Stimulated activated CD4-positive, alpha-beta T cell treated with anti-CD3 and anti-CD28 coated beads, TNF-alpha, amount 100 ng/mL, for 48 hours (primary cell): ENCODE results near the gene AATK.
"Not testable (repeated sequence)": the region's sequence is repeated elsewhere in the genome, so short reads cannot be mapped to it uniquely, and the experiment has no call there.

Source experiments
- DNase-seq, 3 donors: peaks; one replicate each; pipeline ENCODE4 v3.0.0-alpha.2; 2020; ENCODE audit warnings: low read depth in 3 of 3

Gene AATK

DNA sequence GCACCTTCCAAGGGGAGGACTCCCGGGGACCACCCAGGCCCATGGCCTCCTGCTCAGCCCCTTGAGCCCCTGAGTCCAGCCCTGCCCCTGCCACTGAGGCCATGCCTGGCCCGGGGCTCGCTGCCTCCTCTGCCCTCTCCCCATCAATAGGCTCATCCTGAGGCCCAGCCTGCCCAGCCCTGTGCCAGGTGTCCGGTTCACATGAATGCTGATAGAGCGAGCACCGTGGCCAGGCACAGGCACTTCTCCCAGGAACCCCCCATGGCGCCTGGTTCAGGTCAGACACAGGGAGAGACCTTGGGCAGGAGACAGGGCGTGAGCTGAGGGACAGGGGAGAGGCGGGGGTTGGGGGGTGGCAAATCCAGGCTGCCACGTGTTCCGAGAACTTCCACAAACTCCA lies 3.5 kb downstream of the AATK start:
- no peak for DNase-seq

DNA sequence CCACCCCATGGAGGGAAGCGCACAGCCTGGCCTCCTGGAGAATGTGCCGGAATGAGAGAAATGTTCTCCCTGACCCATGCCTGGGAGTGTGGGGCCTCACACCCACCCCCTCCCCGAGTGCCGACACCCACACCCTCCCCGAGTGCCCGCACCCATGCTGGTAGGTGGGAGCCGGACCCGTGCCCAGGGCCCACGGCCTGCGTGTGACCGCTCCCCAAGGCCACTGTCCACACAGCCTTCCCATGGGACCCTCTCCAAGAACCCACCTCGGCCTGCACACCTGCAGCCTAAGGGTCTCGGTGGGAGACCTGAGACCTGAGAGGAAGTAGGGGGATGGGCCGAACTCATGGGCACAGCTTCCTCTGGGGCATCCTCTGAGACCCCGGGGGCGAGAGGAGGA lies 4.0 kb downstream of the AATK start:
- DNase-seq, result no peak

DNA sequence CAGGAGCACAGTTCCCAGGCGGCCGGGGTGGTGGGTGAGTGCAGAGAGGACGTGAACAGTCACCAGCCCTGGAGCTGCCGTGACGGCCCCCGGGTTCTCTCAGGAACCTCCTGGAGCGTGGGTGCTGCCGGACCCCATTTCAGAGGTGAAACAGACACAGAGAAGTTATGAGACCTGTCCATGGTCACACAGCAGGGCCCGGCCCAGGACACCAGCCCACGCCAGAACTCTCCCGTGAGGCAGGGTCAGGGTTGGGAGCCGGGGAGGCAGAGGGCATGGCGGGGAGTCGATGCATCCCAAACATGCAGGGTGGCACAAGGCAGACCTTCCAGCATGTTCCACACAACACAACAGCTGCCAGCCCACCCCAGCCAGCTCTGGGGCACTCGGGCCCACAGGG lies 4.5 kb downstream of the AATK start:
- DNase-seq, result no peak

DNA sequence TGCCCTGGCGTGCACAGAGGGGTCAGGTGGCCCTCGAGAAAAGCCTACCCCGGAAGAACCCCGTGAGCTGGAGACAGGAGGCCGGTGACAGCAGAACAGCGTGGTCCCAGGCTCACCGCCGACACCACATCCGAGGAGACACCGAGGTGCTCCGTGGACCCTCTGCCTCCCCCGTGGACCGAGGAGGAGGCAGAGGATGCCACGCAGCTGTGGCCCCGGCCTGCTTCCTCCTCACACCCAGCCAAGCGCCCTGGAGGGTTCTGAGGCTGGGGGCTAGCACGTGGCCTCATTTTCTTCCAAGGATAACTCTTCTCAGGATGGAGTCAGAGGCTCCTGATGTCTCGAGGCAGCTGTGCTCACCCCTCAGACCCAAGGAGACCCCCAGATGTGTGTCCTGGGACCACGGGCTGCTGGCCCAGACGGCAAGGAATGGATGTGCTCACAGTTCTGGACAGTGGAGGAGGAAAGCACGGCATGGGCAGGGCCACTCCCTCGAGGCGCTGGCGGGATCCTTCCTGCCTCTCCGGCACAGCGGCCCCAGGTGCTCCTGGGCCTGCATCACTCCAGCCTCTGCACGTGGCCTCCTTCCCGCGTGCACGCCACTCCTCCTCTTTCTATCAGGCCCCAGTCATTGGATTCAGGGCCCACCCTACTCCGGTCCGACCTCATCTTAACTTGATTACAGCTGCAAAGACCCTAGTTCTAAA lies 5.1 kb downstream of the AATK start:
- DNase-seq, result no peak

DNA sequence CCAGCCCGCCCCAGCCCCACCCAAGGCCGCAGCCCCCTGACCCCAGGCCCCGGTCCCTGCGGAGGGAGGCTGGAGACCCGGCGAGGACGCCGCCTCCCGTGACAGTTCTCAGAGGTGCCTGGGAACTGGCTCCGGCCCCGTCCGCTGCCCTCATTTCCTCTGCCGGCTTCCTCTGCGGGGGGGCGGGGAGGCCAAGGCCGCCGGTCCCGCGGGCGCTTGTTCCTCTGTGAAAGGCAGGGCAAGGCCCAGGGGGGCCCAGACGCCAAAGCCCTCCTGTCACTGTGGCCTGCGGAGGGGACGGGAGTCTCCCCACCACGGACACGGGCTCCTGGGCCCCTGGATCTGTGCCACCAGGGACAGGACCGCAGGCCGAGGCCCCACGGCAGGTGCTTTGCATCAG lies 5.7 kb downstream of the AATK start:
- no peak for DNase-seq

DNA sequence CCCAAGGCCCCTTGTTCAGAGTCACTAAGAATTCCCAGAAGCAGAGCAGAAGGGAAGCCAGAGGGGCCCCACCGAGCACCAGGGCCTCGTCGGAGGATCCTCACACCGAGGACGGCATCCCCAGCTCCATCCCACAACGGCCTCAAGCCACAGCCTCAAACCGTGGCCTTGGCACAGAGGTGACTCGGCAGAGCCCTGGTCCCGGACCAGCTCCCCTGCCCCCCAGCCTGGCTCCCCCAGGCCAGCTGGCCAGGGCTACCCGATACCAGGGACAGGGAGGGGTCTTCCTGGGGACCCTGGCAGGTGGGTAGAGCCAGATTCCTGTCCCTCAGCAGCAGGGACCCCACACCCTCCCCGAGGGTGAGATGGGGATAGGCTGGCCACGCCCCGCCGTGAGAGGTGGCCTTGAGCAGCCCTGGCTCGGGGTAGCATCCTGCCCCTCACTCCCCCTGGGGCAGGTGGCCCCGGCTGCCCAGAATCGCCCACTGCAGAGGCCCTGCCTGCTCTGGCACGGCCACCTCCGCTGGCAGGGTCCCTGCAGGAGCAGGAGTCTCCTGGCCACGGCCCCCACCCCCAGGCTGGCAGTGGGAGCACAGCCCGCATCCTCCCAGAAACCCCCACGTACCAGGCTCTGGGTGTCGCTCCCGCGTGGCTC lies 6.3 kb downstream of the AATK start:
- DNase-seq, result no peak

DNA sequence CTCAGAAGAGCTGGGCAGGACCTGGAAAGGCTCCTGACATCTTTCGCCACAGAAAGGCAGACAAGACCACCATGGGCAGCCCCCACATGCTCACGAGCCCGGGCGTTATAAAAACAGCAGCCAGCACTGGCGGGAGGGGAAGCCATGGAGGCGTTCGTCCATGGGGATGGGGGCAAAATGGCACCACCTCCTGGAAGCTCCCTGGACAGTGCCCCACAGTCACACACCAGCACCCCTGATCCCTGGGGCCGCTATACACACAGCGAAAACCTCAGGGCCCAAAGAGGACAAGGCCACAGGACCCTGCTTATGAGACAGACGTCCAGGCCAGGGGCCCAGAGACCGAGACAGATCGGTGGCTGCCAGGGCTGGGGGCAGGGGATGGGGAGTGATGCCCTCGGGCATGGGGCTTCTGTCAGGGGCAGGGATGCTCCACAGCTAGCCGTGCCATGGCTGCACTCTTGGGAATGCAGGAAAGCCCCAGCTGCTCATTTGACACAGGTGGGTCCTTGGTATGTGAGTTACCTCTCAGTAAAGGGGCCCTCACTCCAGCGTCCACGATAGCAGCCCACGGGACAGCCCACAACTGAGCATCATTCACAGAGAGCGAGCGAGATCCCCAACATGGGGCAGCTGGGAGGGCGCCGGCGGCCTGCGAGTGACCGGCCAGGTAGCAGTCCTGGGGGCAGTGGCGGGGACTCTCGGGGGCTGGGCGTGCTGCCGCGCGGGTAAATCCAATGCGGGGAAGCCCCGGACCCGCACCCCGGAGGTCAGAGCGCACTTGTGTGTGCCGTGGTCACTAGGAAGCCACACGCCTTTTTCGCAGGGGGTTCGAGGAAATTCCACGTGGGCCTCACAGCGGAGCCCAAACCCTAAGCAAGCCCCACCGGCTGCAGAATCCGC lies 7.1 kb downstream of the AATK start:
- DNase-seq, result no peak

DNA sequence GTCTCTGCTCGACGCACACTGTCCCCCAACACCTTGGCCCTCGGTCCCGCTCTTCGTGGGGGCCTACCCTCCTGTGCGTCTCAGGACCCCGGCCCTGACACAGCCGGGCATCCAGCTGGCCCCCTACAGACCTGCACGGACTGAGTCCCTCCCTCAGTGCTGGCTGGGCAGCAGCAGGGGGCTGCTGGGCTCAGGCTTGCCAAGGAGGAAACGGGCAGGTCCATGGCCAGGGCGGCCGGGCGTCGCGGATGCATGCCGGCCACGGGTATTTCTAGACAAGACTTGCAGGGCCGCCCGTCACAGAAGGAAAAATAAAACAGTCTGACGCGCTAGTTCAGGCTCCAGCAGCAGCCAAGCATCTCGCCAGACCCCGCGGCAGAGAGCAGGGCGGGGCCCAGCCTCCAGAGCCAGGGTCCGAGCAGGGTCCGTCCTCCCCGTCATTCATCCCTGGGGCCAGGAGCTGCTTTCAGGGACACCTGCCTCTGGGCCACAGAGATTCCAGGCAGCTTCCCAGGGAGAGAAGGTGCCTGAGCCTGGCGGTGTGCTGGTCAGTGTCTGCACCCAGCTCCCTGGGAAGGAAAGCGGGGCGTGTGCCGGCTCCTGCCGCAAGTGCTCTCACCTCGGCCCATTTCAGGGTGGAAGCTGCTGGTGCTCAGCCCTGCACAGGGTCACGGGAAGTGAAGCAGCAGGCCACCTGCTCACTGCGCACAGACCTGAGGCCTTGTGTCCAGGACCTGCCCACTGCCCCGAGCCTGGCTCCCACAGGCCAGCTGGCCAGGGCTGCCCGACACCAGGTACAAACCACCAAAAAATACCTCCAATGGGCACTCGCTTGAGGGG lies 8.0 kb downstream of the AATK start:
- no peak for DNase-seq

DNA sequence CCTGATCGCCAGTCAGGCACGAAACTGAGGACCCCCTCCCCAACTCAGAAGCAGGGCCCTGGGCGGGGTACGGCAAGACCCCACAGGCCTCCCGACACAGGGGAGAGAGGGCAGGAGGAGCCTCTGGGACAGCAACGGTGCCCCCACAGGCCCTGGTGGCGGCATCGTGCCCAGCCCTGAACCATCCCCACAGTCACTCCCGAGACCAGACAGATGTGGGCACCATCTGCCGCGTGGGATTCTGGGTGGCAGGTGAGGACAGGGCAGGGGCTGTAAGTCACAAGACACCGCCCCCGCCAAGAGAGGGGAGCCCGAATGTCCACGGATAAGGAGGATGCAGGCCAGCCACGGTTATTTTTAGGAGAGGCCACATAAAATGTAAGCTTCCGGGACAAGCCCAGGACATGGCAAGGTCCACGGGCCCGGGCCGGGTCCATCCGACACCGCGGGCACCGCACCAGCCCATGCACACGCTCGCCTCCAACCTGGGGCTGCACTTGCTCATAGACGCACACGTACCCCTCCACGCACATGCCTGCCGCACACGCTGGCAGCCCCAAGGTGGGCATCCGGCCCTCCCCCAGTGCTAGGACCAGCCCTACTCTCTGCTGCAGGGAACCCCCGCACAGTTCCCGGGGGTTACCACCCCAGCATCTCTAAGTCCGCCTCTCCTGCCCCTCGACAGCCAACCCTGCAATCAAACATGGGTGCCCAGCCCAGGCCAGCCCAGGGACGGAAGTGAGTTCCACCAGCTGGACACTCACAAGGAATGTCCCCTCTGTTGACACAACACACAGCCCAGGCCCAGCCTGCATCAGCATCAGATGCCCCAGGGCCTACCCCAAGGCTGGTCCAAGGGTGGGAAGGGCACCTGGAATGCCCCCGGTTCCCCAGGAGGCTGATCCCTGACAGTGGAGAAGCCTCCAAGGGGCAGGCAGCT lies 8.9 kb downstream of the AATK start:
- DNase-seq, result no peak

DNA sequence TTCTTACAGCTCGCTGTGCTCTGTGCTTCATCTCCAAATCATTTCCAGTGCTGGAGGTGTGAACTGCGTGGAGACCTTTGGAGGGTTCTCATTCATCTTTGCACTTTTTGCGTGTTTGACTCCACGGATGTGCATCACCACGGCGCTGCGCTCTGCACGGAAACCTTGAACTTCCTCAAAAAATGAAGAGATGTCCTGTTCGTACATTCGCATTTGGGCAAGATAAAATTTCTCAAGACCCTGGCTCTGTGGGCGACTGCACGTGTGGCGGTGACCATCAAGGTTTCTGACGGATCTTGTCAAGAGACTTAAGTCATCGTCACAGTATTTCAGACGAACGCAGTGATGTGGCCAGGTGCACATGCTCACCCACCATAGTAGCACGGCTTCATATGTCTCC lies 11.1 kb downstream of the AATK start:
- no peak for DNase-seq

DNA sequence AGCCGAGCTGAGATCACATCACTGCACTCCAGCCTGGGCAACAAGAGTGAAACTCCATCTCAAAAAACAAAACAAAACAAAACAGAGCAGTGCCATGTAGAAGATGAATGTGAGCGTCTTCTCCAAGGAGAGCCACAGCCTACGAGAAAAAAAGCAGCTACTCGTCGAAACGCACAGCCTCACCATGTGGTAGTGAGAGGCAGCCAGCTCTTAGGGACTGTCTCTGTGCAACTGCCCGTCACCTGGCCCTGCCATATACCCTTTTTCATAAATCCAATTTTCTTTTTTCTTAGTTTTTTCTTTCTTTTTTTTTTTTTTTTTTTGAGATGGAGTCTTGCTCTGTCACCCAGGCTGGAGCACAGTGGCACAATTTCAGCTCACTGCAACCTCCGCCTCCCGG lies 12.0 kb downstream of the AATK start:
- DNase-seq, result not testable (repeated sequence)

DNA sequence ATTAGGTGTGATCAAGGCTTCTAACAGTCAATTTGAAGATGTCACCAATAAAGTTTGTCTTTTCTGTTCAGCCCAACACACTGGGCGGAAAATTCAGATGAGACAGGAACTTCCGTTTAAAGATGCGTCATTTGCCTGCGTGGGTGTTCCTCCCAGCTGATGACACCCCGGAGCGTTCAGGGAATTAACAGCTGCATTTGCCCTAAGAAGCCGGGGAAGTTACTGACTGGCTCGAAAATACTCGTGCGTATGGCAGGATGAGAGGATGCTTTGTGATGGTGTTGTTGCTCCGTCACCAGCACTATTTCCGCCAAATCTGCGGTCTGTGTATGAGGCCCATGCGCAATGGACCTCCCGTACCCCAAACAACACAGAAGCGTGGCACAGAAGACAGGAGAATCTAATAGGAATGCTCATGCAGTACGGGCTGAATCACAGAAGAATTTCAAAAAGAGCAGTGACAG lies 12.6 kb downstream of the AATK start:
- DNase-seq, result no peak

DNA sequence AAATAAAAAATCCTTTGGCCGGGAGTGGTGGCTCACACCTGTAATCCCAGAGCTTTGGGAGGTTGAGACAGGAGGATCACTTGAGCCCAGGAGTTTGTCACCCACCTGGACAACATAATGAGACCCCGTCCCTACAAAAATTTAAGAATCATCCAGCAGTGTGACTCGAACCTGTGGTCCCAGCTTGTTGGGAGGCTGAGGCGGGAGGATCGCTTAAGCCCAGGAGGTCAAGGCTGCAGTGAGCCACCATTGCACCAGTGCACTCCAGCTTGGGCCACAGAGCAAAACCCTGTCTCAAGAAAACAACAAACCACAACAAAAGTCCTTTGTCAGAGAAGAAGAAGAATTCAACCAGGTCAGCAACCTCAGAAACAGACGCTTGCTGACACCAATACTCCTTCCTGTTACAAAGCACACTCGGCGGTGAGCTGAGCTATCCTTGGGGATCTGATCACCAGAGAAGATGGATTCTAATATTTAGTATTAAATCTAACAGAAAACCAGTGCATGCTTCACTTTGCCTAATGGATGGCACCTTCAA lies 13.7 kb downstream of the AATK start:
- no peak for DNase-seq

DNA sequence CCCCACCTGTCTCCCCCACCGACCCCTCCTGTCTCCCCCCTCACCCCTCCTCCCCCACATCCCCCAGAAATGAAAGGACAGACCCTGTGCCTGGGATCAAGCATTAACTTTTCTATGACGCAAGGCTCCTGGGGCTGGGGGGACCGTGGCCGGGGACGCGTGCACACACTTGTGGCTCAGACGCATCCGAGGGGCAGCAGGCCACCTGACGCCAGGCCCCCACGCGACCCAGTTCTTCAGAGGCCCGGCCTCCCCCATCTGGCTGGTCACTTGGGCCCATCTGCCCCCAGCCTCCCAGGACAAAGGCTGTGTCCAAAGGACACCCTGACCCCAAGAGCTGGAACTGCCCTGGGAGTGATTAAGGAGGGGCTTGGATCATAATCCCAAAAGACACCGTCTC lies 14.7 kb downstream of the AATK start:
- no peak for DNase-seq

DNA sequence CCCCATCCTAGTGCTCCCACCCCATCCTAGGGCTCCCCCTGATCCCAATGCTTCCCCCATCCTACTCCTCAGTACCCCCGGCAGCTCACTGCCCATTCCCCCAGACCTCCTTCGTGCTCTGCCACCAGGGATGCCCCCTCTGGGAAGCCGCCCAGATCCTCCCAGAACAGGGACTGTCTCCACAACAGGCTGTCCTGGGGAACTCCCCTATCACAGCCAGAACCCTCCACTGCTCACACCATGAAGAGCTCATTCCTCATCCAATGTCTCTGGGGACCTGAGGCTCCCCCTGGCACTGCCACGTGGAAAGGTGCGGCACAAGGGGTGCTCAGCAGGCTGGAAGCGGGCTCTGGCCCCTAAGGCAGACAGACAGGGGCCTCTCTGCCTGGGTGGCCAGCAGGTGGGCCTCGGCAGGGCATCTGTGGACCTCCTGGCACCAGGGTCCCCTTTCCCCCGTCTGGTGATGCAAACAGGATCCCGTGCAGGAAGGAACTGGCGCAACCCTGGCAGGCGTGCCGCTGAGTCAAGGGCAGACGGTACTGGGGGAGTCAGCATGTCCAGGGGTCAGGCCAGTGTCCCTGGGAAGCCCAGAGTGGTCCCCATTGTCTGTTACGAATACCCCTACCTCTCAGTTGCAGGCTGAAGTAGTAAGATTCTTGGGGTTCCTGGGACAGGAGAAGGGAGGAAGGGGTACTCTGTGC lies 15.5 kb downstream of the AATK start:
- no peak for DNase-seq

DNA sequence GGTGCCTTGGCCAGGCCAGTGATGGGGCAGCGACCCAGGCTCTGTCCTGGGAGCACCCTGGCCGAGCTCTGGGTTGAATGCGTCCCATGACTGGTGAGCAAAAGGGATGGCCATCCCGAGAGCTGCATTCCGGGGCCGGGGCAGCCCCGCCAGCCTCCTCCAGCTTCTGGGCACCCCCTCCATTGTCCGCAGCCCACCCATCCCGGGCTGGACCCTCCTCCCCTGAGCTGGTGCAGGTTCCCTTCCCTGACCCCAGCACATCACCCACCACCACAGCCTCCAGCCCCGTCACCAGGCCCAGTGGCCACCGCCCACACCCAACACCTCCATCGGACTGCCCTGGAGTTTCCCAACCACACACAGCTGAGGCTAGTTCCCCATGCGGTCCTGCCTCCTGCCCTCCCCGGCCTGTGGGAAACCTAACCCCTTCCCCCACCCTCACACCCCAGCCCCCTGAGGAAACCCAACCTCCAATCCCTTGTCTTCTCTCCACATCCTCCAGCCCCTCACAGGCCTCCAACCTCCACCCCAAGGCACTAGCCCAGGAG lies 17.0 kb downstream of the AATK start:
- no peak for DNase-seq

DNA sequence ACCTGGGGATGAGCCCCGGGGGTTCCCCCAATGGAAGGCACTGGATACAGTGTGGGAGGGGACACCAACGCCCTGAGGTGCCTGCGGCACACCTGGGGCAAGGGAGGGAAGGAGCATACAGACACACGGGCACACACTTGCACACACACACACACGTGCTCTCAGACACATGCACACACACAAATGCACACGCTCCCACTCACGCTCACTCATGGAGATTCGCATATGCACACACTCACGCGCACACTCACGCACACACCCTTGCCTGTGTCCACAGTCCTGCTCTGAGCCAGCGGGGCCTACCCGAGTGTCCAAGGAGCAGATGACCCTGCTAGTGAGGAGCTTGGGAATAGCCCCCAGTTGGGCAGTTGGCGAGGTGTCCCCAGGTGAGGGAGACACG lies 17.4 kb downstream of the AATK start:
- no peak for DNase-seq

DNA sequence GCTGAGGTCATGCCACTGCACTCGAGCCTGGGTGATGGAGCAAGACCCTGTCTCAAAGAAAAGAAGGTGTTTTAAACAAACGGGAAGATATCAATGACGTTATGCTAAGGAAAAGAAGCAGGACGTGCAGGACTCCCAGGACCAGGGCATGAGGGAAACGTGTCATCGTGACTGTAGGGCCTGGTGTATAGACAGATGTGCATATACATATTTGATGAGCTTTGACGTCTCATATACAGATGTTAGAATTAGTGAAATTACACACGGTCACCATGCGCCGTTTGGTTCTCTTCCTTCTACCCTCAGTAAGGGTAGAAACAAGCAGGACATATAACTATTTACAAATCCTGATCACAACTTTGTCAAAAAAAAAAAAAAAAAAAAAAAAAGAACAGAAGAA lies 18.3 kb downstream of the AATK start:
- no peak for DNase-seq

DNA sequence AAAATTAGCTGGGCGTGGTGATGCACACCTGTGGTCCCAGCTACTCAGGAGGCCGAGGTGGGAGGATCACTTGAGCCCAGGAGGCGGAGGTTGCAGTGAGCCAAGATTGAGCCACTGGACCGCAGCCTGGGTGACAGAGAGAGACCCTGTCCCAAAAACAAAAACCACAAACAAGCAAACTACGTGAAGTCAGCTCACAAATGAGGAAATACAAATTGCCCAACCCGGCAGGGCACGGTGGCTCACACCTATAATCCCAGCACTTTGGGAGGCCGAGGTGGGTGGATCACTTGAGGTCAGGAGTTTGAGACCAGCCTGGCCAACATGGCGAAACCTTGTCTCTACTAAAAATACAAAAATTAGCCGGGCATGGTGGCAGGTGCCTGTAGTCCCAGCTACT lies 19.8 kb downstream of the AATK start:
- not testable (repeated sequence) for DNase-seq

DNA sequence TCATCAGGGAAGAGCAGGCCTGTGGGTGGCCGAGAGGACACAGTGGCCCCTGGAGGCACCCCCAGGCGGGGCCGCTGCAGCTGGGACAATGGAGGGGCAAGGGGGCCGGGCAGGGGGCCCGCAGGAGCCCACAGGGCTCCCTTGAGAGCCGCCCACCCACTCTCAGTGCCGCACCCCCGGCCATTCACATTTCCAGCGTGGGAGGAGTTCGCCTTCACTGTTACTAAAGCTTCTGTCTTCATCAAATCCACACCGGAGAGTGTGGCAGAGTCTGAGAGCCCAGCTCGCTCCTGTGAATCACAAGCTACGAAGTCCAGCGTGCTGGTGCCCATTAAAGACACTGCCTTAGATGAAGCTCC lies 21.6 kb downstream of the AATK start:
- DNase-seq, result no peak
